Keratinocyte (primary cell): ENCODE data around the gene MARCHF10. TPM values are rescaled to one million over a fixed set of nuclear protein-coding genes. Genes with fewer than 3 reads are reported as not detected.

Experiments
- DNase-seq: peaks from one replicate; pipeline ENCODE4 v3.0.0-alpha.2; 2011; ENCODE audit warnings: low read depth, missing footprints, low spot score
- FAIRE-seq: peaks from 2 replicates; lab custom pipeline; 2011; peaks lifted over from hg19 to GRCh38; lab: Jason Lieb, UNC
- H2AFZ ChIP-seq: 2 replicates; pipeline ENCODE4 v1.6.0; 2012; ENCODE audit warnings: low read length, control low read depth, inconsistent platforms; ENCODE audit not compliant: control insufficient read depth
- H3K27ac ChIP-seq: 2 replicates; pipeline ENCODE4 v1.5.1; 2011; ENCODE audit warnings: low read length; ENCODE audit not compliant: control insufficient read depth, insufficient read depth
- H3K27me3 ChIP-seq: 3 replicates; pipeline ENCODE4 v1.6.0; 2011; ENCODE audit warnings: low read length; ENCODE audit not compliant: control insufficient read depth, insufficient read depth; ENCODE audit errors: extremely low read depth
- H3K36me3 ChIP-seq, 2 experiments: 2 replicates in 1 of 2; 3 replicates in 1 of 2; pipeline ENCODE4 v1.5.1; 2011; ENCODE audit warnings: low read length in 2 of 2, mild to moderate bottlenecking in 1 of 2; ENCODE audit not compliant: control insufficient read depth in 2 of 2, insufficient read depth in 2 of 2; ENCODE audit errors: extremely low read depth in 1 of 2
- H3K4me1 ChIP-seq: 3 replicates; pipeline ENCODE4 v1.5.1; 2011; ENCODE audit warnings: low read length; ENCODE audit not compliant: control insufficient read depth, insufficient read depth; ENCODE audit errors: extremely low read depth
- H3K4me2 ChIP-seq: 3 replicates; pipeline ENCODE4 v1.6.0; 2011; ENCODE audit warnings: low read depth, low read length; ENCODE audit not compliant: control insufficient read depth, insufficient read depth; ENCODE audit errors: extremely low read depth
- H3K4me3 ChIP-seq, 3 experiments: fragments of 200-600 bp in 1 of 3; sonication (generic) in 1 of 3; 2 replicates in 2 of 3; 3 replicates in 1 of 3; pipeline ENCODE4 v1.5.1; 2011 to 2016; ENCODE audit warnings: low read length in 3 of 3, mild to moderate bottlenecking in 3 of 3, control low read depth in 2 of 3, inconsistent platforms in 1 of 3, low read depth in 1 of 3, mixed read lengths in 1 of 3, mixed run types in 1 of 3, moderate library complexity in 1 of 3; ENCODE audit not compliant: control insufficient read depth in 2 of 3, insufficient read depth in 2 of 3; ENCODE audit errors: extremely low read depth in 1 of 3
- H3K79me2 ChIP-seq: 2 replicates; pipeline ENCODE4 v1.6.0; 2012; ENCODE audit warnings: low read length; ENCODE audit not compliant: control insufficient read depth, insufficient read depth
- H3K9ac ChIP-seq: 3 replicates; pipeline ENCODE4 v1.6.0; 2011; ENCODE audit warnings: low read length; ENCODE audit not compliant: control insufficient read depth, insufficient read depth; ENCODE audit errors: extremely low read depth
- H3K9me1 ChIP-seq: 3 replicates; pipeline ENCODE4 v1.6.0; 2011; ENCODE audit warnings: low read length; ENCODE audit not compliant: control insufficient read depth, insufficient read depth; ENCODE audit errors: extremely low read depth
- H3K9me3 ChIP-seq: 2 replicates; pipeline ENCODE4 v1.5.1; 2012; ENCODE audit warnings: low read depth, low read length; ENCODE audit not compliant: control insufficient read depth
- H4K20me1 ChIP-seq: 3 replicates; pipeline ENCODE4 v1.6.0; 2011; ENCODE audit warnings: low read length; ENCODE audit not compliant: control insufficient read depth, insufficient read depth; ENCODE audit errors: extremely low read depth
- EZH2 ChIP-seq: IDR thresholded peaks from one replicate; pipeline ENCODE4 v1.6.1; 2012; ENCODE audit warnings: inconsistent platforms, mild to moderate bottlenecking, low read length, moderate library complexity
- dilution Hi-C: fragments of 300-500 bp; cut with MboI; formaldehyde crosslinking; loops from one replicate; pipeline ENCODE4 v1.7.0; 2020; ENCODE audit warnings: low sequenced_read_pairs; ENCODE audit not compliant: extremely low pct_ligation_motif_present
- polyA plus RNA-seq, 5 experiments: library from polyadenylated mRNA; depleted of rRNA in 3 of 5; stranded (reverse) in 3 of 5; stranded (forward) in 1 of 5; unstranded in 1 of 5; fragments of >200 nt; gene quantifications; 1 replicate in 1 of 5; 2 replicates in 3 of 5; 3 replicates in 1 of 5; pipeline versions ENCODE4 v1.2.1 to v1.2.3, GENCODE V29; 2011 to 2012; ENCODE audit warnings: missing spikeins in 2 of 5, low read depth in 1 of 5, low replicate concordance in 1 of 5
- TF ChIP-seq, protein P1 (sequence below), 3 experiments: IDR thresholded peaks in 1 of 3; conservative IDR thresholded peaks in 1 of 3; optimal IDR thresholded peaks in 1 of 3; 2 replicates in 2 of 3; 3 replicates in 1 of 3; pipeline versions ENCODE3 to v1.5.1; 2011; ENCODE audit warnings: low read length in 3 of 3, mild to moderate bottlenecking in 3 of 3, moderate library complexity in 2 of 3, control low read depth in 1 of 3, inconsistent platforms in 1 of 3; ENCODE audit not compliant: insufficient read depth in 2 of 3; ENCODE audit errors: extremely low read depth in 1 of 3

The MARCHF10 gene
- polyA plus RNA-seq, 1 donor (not counting 4 experiments of a cell fraction or from before 2014, with no cell fraction given): not detected

DNA sequence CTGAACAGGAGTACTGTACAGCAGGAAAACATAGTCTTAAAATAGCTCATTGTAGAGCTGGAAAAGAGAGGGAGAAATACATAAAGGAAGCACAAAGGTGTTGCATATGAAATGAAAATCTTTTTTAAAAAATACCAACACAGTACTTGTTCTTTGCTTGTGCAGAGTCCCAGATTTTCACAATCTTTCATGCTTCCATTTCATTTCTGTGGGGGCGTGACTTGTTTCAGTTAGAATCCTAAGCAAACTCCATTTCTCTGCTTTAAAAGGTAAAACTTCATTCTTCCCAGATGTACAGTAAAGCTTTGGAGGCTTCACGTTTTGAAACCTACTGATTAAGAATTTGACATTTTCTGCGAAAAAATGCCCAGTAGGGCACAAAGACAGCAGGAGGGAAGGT, 48.5 kb upstream of the MARCHF10 start:
- Histone ChIP-seq H3K9me3 (no peaks in the 10 kb centered on the region), H2AFZ (no peak overlapping the region), H3K27me3 (no peaks in the 10 kb centered on the region), H3K36me3 (no peaks in the 10 kb centered on the region), H3K79me2 (no peaks in the 10 kb centered on the region), H3K4me3 (no peak overlapping the region), H3K27ac (no peak overlapping the region), H3K4me2 (no peak overlapping the region), H3K9me1 (no peaks in the 10 kb centered on the region), H4K20me1 (no peaks in the 10 kb centered on the region), H3K9ac (no peak overlapping the region), H3K4me1 (peaks cover 8% of the 10 kb centered on the region)
- no peak for FAIRE-seq
- DNase-seq: no peak
- dilution Hi-C loops: no loop called here
- TF ChIP-seq, protein P1, sequence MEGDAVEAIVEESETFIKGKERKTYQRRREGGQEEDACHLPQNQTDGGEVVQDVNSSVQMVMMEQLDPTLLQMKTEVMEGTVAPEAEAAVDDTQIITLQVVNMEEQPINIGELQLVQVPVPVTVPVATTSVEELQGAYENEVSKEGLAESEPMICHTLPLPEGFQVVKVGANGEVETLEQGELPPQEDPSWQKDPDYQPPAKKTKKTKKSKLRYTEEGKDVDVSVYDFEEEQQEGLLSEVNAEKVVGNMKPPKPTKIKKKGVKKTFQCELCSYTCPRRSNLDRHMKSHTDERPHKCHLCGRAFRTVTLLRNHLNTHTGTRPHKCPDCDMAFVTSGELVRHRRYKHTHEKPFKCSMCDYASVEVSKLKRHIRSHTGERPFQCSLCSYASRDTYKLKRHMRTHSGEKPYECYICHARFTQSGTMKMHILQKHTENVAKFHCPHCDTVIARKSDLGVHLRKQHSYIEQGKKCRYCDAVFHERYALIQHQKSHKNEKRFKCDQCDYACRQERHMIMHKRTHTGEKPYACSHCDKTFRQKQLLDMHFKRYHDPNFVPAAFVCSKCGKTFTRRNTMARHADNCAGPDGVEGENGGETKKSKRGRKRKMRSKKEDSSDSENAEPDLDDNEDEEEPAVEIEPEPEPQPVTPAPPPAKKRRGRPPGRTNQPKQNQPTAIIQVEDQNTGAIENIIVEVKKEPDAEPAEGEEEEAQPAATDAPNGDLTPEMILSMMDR (optimal IDR thresholded peaks at IDR 0.05 in 1 of 3, IDR thresholded peaks at IDR 0.05 in 1 of 3, conservative IDR thresholded peaks at IDR 0.05 in 1 of 3; ENCODE audit: extremely low read depth in 1 of 3, insufficient read depth in 2 of 3, low read length in 3 of 3): no peak
- no peak for TF ChIP-seq EZH2

GRCh38 chr17:62855156-62855555, 47.0 kb upstream of the MARCHF10 start:
- H3K4me3 ChIP-seq: no peak overlapping the region
- no peak overlapping the region for H2AFZ ChIP-seq
- H3K9me1 ChIP-seq: no peaks in the 10 kb centered on the region
- TF ChIP-seq EZH2: no peak
- TF ChIP-seq, protein P1 (optimal IDR thresholded peaks at IDR 0.05 in 1 of 3, IDR thresholded peaks at IDR 0.05 in 1 of 3, conservative IDR thresholded peaks at IDR 0.05 in 1 of 3; ENCODE audit: extremely low read depth in 1 of 3, insufficient read depth in 2 of 3, low read length in 3 of 3): no peak
- no peaks in the 10 kb centered on the region for H3K79me2 ChIP-seq
- no peak overlapping the region for H3K27ac ChIP-seq
- H3K4me2 ChIP-seq: no peak overlapping the region
- no peaks in the 10 kb centered on the region for H3K9me3 ChIP-seq
- H3K4me1 ChIP-seq: no peaks in the 10 kb centered on the region
- H3K36me3 ChIP-seq: no peaks in the 10 kb centered on the region
- dilution Hi-C loops: no loop called here
- no peak overlapping the region for H3K9ac ChIP-seq
- no peaks in the 10 kb centered on the region for H3K27me3 ChIP-seq
- H4K20me1 ChIP-seq: no peaks in the 10 kb centered on the region
- FAIRE-seq (no peak), DNase-seq (no peak)
